Fibroblast of mammary gland (primary cell): ENCODE measurements around the gene LMTK2.
A peak's percentile ranks its signal among the peaks of the same experiment; 100 is the strongest.

Experiments used
- DNase-seq: peaks from one replicate; pipeline ENCODE4 v3.0.0-alpha.2; 2010; ENCODE audit warnings: low read depth
- H3K4me3 ChIP-seq: 2 replicates; pipeline ENCODE4 v1.5.1; 2011; ENCODE audit warnings: low read depth, mild to moderate bottlenecking, low read length, moderate library complexity; ENCODE audit not compliant: control insufficient read depth
- CTCF ChIP-seq: conservative IDR thresholded peaks from 2 replicates; pipeline ENCODE4 v1.5.1; 2011; ENCODE audit warnings: low read depth, low read length, inconsistent platforms; ENCODE audit not compliant: control insufficient read depth, insufficient read depth

Gene LMTK2

GRCh38 chr7:98178762-98179490 lies 72.3 kb downstream of the LMTK2 start:
- H3K4me3 ChIP-seq, result no peak overlapping the region
- TF ChIP-seq CTCF, result no peak
- DNase-seq, result no peak

- DNase-seq, result no peak
- no peak for TF ChIP-seq CTCF
- no peak overlapping the region for H3K4me3 ChIP-seq
Measured at GRCh38 chr7:98180751-98181150, 74.1 kb downstream of the LMTK2 start.

- DNase-seq, result no peak
- H3K4me3 ChIP-seq, result no peak overlapping the region
- TF ChIP-seq CTCF, result no peak
Measured at GRCh38 chr7:98185101-98185500, 78.4 kb downstream of the LMTK2 start.

- DNase-seq, result peak; percentile 87
- TF ChIP-seq CTCF, result no peak
- no peak overlapping the region for H3K4me3 ChIP-seq
Measured at GRCh38 chr7:98186452-98187137, 79.9 kb downstream of the LMTK2 start.

GRCh38 chr7:98187138-98187502 lies 80.5 kb downstream of the LMTK2 start:
- no peak for TF ChIP-seq CTCF
- H3K4me3 ChIP-seq, result no peak overlapping the region
- no peak for DNase-seq

- no peak overlapping the region for H3K4me3 ChIP-seq
- TF ChIP-seq CTCF, result no peak
- no peak for DNase-seq
Measured at GRCh38 chr7:98189559-98189958, 82.9 kb downstream of the LMTK2 start.
